HL-60 (cell line): ENCODE results near the gene TPH2.

ENCODE experiments used
- DNase-seq, 2 experiments: peaks; one replicate each; pipeline ENCODE4 v3.0.0-alpha.2; 2010 to 2020; ENCODE audit warnings: low read depth in 1 of 2, low spot score in 1 of 2
- H3K27ac ChIP-seq: fragments of 250-450 bp; sonication (Bioruptor Pico); replicated peaks from 2 replicates; pipeline ENCODE4 v1.5.1; 2020; ENCODE audit warnings: mild to moderate bottlenecking, moderate library complexity
- H3K27me3 ChIP-seq: fragments of 250-450 bp; sonication (Bioruptor Pico); 2 replicates; pipeline ENCODE4 v1.5.1; 2021; ENCODE audit warnings: mild to moderate bottlenecking, moderate library complexity; ENCODE audit not compliant: insufficient read depth, poor library complexity, severe bottlenecking
- H3K4me3 ChIP-seq: replicated peaks from 2 replicates; pipeline ENCODE4 v1.5.1; 2011; ENCODE audit warnings: mild to moderate bottlenecking, control low read depth, low read length; ENCODE audit not compliant: insufficient read depth
- CTCF ChIP-seq: IDR thresholded peaks from one replicate; pipeline ENCODE4 v1.5.1; 2011; ENCODE audit warnings: low read length, control low read depth, inconsistent platforms; ENCODE audit not compliant: insufficient read depth
- GABPA ChIP-seq: IDR thresholded peaks from 2 replicates; pipeline ENCODE4 v1.6.1; 2012; ENCODE audit warnings: low read depth
- POLR2AphosphoS5 ChIP-seq: IDR thresholded peaks from 2 replicates; pipeline ENCODE4 v1.6.1; 2012; ENCODE audit warnings: low read depth
- REST ChIP-seq: IDR thresholded peaks from 2 replicates; pipeline ENCODE4 v1.6.1; 2012; ENCODE audit warnings: low read depth; ENCODE audit not compliant: insufficient replicate concordance
- SPI1 ChIP-seq: IDR thresholded peaks from 2 replicates; pipeline ENCODE4 v1.6.1; 2012; ENCODE audit warnings: low read depth, mild to moderate bottlenecking, borderline replicate concordance

Gene TPH2

GRCh38 chr12:71935594-71935993 lies 3.1 kb upstream of the TPH2 start:
- Histone ChIP-seq H3K4me3 (no peak overlapping the region), H3K27ac (no peak overlapping the region), H3K27me3 (peaks cover 5% of the 10 kb centered on the region)
- no peak for DNase-seq
- TF ChIP-seq REST (no peak), CTCF (no peak), POLR2AphosphoS5 (no peak), GABPA (no peak), SPI1 (no peak)

DNA sequence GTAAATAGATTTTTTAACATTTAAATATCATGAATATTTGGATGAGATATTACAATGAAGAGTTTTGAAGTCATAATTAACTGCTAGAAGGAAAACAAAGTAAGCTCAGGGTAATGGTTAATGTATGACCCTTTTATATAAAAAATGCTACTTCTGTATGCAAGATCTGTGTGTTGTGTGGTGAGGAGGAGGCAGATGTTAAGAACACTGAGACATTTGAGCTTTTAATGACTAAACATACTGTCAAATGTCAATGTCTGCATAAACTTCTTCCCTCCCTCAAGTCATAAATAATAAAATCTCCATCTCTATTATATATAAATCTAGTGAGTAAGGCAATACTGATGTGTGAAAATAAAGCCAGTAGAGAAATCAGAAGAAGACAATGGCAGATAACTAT lies 1.4 kb downstream of the TPH2 start:
- peaks cover 15% of the 10 kb centered on the region for H3K27me3 ChIP-seq
- no peak overlapping the region for H3K27ac ChIP-seq
- DNase-seq = no peak
- TF ChIP-seq SPI1 (no peak), CTCF (no peak), POLR2AphosphoS5 (no peak), GABPA (no peak), REST (no peak)
- no peak overlapping the region for H3K4me3 ChIP-seq

- TF ChIP-seq CTCF (no peak), REST (no peak), GABPA (no peak), POLR2AphosphoS5 (no peak), SPI1 (no peak)
- H3K4me3 ChIP-seq = no peak overlapping the region
- peaks cover 15% of the 10 kb centered on the region for H3K27me3 ChIP-seq
- H3K27ac ChIP-seq = no peak overlapping the region
- DNase-seq = no peak
These were observed 2.5 kb downstream of the TPH2 start for GRCh38 chr12:71941174-71941573.
